Endothelial cell of umbilical vein (primary cell): ENCODE measurements around the gene UPK3A.

Experiments used
- CTCF ChIP-seq, 2 donors: IDR thresholded peaks; 1 replicate in 1 of 2; 2 replicates in 1 of 2; pipeline ENCODE4 v1.5.1; 2011; ENCODE audit warnings: low read length in 2 of 2, mild to moderate bottlenecking in 2 of 2, moderate library complexity in 2 of 2, control low read depth in 1 of 2, inconsistent platforms in 1 of 2, low read depth in 1 of 2; ENCODE audit not compliant: insufficient read depth in 1 of 2; ENCODE audit errors: extremely low read depth in 1 of 2
- EZH2 ChIP-seq: IDR thresholded peaks from 2 replicates; pipeline ENCODE4 v1.6.1; 2012; ENCODE audit warnings: borderline replicate concordance, low read depth, mild to moderate bottlenecking, moderate library complexity, low read length, inconsistent platforms; ENCODE audit not compliant: severe bottlenecking
- FOS ChIP-seq: IDR thresholded peaks from 2 replicates; pipeline ENCODE4 v1.6.1; 2011; ENCODE audit warnings: mild to moderate bottlenecking, low read length, moderate library complexity, borderline replicate concordance; ENCODE audit not compliant: insufficient read depth
- MAX ChIP-seq: IDR thresholded peaks from 2 replicates; pipeline ENCODE4 v1.6.1; 2011; ENCODE audit not compliant: insufficient read depth, insufficient read length
- MYC ChIP-seq: IDR thresholded peaks from one replicate; pipeline ENCODE4 v1.6.1; 2011; ENCODE audit warnings: mild to moderate bottlenecking, low read depth, low read length
- POLR2A ChIP-seq: IDR thresholded peaks from 2 replicates; pipeline ENCODE4 v1.6.1; 2012; ENCODE audit warnings: low read depth, mild to moderate bottlenecking, control low read depth, low read length

- TF ChIP-seq MYC: no peak
- no peak for TF ChIP-seq CTCF (IDR thresholded peaks at IDR 0.05; ENCODE audit: extremely low read depth in 1 of 2, insufficient read depth in 1 of 2, low read depth in 1 of 2, low read length in 2 of 2)
- no peak for TF ChIP-seq EZH2
- TF ChIP-seq FOS: no peak
- no peak for TF ChIP-seq POLR2A
- no peak for TF ChIP-seq MAX
Measured at GRCh38 chr22:45276507-45277105, 8.1 kb upstream of the UPK3A start.
